GM18520 (cell line): Measurements from ENCODE around the gene DOCK10.

Experiments used
- ATAC-seq: cut with Tn5 transposase; IDR thresholded peaks from one replicate; pipeline ENCODE4 v1.9.1; 2021; ENCODE audit not compliant: unreplicated experiment

DOCK10 gene

GRCh38 chr2:224885291-224885690 lies 157.0 kb downstream of the DOCK10 start:
- no peak for ATAC-seq

GRCh38 chr2:224884188-224884587 lies 158.1 kb downstream of the DOCK10 start:
- ATAC-seq, result no peak

DNA sequence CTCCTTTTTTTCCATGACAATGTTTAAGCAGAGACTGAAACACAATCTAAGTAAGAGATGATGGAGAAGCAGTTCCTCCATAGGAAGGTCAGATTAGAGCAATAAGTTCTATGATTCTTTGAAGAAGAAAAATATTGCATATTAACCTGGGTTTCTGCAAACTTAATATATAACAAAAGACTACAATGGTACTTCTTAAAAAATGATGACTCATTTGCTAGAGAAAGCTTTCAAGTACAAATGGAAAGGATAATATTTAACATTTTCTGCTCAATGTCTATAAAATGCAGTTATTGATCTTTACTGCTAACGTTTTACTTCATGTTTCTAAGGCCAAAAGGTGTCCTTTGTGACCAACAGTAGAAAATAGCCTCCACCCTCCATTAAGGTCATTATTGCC lies 158.6 kb downstream of the DOCK10 start:
- no peak for ATAC-seq

- ATAC-seq, result no peak
Observed at GRCh38 chr2:224883172-224883516, 159.1 kb downstream of the DOCK10 start.

DNA sequence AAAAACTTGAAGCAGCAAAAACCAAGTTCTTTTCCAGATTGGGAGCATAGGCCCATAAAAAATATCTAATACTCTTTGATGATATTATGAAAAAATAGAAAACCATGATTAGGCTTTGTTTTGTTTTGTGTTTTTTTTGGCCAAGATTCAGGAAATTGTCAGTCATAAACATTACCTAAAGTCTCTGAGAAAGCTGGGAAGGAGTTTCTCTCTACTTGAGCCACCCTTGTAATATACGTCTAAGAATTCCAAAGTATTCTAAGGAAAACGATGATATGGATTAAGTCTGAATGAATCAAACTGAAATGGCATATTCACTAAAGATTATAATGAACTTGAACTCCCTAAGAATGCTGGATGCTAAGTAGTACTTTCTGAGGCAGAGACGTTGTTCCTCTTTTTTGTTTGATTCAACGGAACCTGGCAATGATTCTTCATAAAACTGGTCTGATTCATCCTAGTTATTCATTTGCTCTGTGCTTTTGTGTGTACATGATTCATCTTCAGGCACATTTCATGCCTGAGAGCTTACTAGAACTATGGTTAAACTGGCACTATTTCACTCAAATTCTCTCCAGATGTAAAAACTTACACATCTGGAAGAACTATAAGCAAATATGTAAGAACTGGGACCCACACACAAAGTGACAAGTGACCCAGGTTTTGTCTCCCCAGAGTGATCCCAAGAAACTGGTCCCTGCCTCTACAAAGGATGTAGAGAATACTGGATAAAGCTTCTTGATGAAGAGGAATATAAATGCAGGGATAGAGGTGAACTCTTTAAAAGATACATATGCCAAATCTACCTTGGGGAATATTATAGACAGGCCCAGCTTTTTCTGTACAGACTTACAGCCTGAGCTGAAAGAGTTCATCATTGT lies 159.7 kb downstream of the DOCK10 start:
- no peak for ATAC-seq

- ATAC-seq, result no peak
Observed at GRCh38 chr2:224881846-224882245, 160.4 kb downstream of the DOCK10 start.

- no peak for ATAC-seq
Observed at GRCh38 chr2:224876522-224876921, 165.7 kb downstream of the DOCK10 start.

DNA sequence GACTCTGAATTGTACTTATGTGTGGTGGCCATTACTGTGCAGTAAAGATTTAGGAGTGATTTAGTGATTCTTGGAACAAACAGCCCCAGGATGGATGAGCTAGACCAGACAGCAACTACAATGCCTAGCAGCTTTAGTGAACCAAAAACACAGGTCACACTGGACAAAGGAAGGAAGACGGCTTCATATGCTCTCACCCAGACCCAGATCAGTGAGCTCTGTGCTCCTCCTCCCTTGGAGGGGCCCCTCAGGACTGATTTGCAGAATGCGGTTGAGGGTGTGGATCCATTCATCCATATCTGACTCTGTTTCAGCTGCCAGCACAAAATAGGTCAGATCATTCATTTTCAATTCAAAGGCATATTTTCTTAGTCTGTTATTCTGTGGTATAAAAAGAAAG lies 166.4 kb downstream of the DOCK10 start:
- no peak for ATAC-seq

DNA sequence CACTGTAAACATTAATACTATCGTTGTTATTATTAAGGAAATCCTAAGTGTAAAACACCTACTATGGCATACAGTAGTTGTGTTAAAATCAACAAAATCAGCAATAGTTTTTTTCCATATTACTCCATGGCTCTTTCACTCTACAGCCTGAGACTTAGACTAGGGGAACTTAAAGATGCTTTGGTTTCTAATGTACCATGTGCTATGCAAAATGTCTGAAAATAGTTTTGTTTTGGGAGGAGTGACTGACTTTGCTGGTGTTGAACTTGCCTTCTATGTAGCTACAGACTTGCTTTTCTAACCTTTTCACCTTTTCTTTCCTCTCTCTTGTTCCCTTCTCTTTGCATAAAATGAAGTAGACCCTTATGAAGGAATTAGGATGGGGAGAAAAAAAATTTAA lies 167.1 kb downstream of the DOCK10 start:
- ATAC-seq, result no peak

DNA sequence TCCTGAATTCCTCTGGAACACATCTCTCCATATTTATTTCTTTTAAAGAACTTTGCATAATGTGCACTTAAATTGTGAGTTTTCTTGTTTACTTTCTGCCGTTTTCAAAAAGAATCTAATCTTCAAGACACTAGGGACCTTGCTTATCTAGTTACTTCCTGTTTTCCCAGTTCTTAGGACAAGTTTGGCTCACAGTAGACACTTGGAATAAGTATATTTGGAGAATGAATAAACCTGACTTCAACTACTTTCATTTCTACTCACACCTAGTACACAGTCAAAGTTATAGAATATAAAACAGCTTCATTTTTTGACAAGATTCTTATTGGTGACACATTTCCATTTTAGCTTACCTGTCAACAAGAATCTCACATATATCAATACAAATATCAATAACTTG lies 170.5 kb downstream of the DOCK10 start:
- ATAC-seq, result no peak

GRCh38 chr2:224870341-224870740 lies 171.9 kb downstream of the DOCK10 start:
- no peak for ATAC-seq

DNA sequence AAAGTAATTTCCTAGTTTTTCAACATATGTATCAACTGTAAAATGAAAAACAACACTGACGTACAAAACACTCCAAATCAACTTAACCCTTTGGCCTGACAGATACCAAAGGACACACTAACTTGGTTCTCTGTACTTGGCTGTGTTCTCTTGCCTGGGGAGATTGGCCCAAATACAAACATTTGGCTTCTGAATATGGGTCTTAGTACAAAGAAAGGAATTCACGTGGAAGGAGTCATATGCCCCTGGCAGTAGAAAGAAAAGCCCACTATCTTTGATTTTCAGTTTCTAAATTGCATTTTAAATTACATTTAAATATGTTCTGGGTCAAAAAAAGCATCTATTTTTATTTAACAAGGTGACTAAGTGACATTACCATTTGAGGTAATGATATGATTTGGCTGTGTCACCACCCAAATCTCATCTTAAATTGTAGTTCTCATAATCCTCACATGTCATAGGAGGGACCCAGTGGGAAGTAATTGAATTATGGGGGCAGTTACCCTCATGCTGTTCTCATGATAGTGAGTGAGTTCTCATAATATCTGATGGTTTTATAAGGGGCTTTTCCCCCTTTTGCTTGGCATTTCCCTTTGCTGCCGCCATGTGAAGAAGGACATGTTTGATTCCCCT lies 172.6 kb downstream of the DOCK10 start:
- no peak for ATAC-seq

DNA sequence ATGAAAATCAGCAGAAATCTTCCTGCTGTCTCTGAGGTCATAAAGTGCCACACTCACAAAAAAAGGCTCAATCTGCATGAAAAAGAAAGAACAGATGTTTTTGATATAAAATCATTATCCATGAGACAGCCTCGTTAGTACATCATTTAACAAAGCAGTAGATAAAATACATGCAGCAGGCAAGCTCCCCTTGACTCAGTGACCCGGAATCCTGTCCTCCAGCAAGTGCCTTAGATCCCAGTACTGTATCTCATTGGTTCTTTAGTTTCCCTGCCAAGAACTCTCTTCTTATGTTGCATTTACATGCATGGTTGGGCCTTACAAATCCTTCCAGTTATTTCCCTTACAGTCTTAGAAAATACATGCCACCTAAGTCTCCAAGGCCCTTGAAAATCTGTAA lies 177.3 kb downstream of the DOCK10 start:
- no peak for ATAC-seq

DNA sequence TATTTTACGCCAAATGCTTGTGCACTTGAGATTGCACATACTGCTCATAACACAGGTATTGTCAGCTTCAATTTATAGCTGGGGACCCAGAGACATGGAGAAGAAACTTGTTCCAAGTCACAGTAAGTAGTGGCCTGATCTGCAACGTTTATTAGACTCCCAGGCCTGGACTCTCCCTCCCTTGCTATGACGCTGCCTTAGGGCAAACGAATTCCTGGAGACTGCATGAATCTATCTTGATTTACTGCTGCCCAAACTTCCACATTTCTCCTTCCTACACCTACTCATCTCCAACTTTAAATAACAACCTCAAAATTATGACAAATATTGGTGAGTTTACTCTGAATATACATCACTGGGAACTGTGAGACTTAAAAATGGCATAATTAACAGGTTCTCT lies 181.0 kb downstream of the DOCK10 start:
- no peak for ATAC-seq

DNA sequence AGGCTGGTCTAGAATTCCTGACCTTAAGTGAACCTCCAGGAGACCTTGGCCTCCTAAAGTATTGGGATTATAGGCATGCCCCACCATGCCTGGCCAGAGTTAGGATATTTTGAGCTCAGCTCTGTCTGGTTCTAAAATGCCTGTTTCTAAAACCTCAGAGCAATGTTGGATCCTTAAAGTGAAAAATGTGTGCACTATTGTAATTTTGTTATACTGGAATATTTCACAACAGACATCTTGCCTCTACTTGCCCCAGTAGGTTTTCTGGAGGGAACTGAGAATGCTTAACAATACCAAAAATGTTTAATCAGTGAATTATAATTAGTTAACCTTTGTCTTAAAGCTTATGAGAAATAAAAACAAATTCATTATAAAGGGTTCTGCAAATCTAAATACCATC lies 181.5 kb downstream of the DOCK10 start:
- ATAC-seq, result no peak

- no peak for ATAC-seq
Observed at GRCh38 chr2:224851811-224852210, 190.5 kb downstream of the DOCK10 start.

- no peak for ATAC-seq
Observed at GRCh38 chr2:224850081-224850480, 192.2 kb downstream of the DOCK10 start.

DNA sequence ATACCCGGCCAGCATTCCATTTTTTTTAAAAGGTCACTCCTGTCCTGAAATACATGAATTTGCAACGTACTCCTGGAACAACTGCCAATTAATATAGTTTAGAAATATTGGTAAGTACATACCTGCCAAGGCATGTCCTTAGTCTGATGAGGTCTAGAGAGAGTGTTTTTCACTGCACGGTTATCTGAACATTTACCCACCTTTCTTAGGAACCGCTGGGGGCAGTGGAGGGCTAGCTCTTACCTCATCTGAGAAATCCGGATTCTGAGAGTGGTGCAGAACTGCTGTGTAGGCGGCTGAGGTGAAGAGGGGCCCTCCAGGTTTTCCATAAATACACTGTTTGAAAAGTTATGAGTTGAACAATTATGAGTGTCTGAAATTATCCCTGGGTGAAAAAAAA lies 193.0 kb downstream of the DOCK10 start:
- ATAC-seq, result no peak

DNA sequence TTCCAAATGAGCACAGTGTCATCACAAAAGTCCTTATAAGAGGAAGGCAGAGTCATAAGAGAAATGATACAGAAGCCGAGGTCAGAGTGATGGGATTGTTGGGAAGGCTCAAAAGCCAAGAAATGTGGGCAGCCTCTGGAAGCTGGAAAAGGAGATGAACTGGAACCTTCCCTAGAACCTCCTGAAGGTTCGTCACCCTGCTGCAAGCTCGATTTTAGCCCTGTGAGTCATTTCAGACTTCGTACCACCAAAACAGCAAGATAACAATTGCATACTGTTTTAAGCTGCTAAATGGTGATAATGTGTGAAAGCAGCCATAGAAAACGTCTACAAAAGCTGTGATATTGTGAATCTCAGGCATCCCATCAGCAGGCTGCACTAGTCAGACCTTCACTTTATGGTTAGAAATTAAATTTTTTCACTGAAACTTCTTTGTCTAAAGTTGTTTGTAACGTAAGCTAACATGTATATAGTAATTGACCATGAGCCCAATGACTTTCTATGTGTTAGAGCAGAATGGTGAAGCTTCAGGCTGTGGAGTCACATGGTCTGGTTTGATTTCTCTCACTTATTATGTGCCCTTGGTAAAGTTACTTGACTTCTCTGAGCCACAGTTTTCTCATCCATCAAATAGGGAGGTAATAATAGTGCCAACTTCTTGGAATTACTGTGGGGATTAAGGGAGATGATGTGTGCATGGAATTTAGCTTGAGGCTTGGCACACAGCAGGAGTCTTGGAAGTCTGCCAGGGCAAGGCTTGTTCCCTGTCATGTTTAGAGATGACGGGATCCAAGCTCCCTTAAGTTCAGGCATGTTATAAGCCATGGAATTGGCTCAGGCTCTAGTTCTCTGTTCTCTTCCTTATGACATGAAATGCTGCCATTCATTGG lies 194.1 kb downstream of the DOCK10 start:
- ATAC-seq, result no peak

DNA sequence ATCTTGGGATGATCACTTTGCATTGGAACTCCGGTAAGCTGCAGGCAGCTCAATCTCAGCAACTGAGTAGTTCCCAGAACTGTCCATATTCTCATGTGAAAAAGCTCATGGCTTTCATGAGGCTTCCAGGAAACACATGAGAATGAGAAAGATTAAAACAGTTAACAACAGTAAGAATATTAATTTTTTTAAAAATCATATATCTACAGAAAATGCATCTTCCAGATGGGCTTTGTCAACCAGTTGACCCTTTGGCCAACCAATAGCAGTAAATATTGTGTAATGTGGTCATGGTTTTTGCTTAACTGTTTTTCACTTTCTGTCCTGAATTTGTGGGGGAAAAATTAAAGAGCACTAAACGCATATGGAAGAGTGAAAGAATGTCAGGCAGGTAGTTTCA lies 194.9 kb downstream of the DOCK10 start:
- no peak for ATAC-seq

DNA sequence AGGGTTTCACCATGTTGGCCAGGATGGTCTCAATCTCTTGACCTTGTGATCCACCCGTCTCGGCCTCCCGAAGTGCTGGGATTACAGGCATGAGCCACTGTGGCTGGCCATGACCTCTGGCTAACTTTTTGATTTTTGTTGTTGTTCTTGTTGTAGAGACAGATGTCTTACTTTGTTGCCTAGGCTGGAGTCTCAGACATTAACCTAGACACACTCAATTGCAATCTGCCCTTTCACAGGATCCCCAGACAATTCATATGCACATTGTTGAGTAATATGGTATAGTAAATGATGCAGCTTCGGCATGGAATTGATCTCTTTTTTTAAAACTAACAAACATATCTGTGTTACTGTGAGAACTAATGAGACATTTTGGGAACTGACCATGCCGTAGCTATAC lies 195.6 kb downstream of the DOCK10 start:
- ATAC-seq, result no peak

DNA sequence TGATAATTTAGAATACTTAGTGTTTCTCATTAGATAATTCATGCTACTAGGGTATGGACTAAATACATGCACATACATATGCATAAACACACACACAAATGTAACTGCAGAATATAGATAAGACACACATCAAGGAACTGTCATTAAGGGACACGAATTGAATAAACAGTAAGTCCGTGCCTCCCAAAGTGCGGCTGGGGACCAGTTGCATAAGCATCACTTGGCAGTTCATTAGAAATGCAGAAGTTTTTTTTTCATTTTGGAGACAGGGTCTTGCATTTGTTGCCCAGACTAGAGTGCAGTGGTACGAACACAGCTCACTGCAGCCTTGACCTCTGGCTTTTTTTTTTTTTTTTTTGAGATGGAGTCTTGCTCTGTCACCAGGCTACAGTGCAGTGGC lies 196.1 kb downstream of the DOCK10 start:
- no peak for ATAC-seq
